Stimulated activated CD8-positive, alpha-beta memory T cell treated with anti-CD3 and anti-CD28 coated beads, Interleukin-7, amount 100 ng/mL, for 1 hour (primary cell): Measurements from ENCODE around the gene CCDC170.
"Not testable (repeated sequence)": the region's sequence is repeated elsewhere in the genome, so short reads cannot be mapped to it uniquely, and the experiment has no call there.

Experiments used
- DNase-seq, 2 donors: peaks; one replicate each; pipeline ENCODE4 v3.0.0-alpha.2; 2020; ENCODE audit warnings: low read depth in 2 of 2

The CCDC170 gene

DNA sequence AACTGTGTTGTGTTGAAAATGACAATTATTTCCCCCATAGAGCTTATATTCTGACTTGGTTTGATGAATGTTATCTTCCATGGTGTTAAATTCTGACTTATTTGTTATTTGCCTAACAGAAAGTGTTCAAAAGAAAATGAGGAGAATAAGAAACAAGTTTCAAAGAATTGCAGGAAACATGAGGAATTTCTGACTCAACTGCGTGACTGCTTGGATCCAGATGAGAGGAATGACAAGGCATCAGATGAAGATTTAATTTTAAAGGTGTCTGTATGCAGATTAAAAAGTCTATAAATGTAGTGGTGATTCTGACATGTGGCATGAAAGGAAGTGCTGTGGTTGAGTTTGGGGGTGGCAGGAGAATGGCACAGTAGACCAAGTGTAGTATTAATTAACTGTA is 50.6 kb downstream of the CCDC170 start:
- no peak for DNase-seq

DNA sequence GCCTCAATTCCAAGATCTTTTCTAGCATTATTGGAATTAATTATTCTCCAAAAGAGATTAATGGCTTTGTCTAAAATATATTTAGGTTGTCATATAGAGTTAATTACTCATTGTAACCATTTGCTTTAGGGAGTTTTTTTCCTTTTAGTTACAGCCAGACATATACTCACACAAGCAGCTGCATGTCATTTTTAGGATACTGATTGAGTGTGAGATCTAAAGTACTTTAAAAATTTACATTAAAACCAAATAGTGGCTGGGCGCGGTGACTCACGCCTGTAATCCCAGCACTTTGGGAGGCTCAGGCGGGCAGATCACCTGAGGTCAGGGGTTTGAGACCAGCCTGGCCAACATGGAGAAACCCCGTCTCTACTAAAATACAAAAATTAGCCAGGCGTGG is 51.1 kb downstream of the CCDC170 start:
- not testable (repeated sequence) for DNase-seq

DNA sequence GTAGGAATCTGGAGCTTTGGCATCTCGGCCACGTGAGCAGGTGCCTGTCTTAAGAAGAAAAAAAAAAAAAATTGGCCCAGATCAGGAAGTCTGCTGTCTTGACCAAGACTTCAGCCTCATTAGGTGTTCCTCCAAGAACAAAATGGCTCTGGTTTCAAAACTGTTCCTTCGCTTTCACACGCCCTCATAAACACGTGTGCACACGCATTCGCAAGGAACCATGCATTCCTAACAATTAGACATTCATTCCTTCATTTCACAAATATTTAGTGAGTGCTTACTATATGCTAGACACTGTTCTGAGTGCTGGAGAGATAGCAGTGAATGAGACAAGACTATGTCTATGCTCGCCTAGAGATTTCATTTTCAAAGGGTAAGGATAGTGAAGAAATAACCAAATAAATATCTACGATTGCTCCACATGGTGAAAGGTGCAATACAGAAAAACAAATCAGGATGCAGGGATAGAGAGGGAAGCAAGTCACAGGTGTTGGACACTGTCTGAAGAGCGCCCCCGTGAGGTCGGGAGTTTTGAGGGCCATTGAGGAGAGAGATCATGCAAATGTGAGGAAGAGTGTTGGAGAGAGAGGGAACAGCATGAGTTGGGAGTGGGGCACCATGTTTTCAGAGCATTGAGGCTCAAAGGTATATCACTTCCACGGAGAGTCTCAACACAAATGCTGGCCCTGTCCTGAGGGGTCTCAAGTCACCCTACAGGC is 53.3 kb downstream of the CCDC170 start:
- no peak for DNase-seq

DNA sequence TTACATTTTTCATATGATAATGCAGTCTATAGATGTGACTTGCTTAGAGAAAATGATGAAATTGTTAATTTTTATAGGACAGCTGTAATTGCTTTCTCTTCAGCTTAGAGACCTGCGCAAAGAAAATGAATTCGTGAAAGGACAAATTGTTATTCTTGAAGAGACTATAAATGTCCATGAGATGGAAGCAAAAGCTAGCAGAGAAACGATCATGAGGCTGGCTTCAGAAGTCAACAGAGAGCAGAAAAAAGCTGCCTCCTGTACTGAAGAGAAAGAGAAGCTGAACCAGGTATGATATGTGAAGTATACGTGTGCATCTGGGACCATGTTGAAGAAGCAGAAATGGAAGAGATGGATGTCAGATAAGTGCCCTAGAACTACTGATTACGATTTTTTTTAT is 54.4 kb downstream of the CCDC170 start:
- no peak for DNase-seq

DNA sequence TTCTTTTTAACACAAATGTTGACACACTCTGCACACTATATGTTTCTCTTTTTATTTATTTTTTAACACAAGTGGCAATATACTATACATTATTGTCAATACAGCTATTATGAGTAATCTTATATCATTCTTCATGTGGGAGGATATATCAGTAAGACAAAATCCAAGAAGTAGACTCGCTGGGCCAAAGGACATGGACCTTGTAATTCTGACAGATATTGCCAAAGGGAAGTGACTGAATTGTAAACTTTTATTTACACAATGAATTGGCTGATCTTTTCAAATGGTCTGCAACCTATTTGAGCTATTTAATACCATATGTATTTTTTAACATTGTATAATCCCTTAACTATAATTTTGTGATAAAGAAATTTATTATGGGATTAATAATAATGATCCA is 56.0 kb downstream of the CCDC170 start:
- DNase-seq = no peak

DNA sequence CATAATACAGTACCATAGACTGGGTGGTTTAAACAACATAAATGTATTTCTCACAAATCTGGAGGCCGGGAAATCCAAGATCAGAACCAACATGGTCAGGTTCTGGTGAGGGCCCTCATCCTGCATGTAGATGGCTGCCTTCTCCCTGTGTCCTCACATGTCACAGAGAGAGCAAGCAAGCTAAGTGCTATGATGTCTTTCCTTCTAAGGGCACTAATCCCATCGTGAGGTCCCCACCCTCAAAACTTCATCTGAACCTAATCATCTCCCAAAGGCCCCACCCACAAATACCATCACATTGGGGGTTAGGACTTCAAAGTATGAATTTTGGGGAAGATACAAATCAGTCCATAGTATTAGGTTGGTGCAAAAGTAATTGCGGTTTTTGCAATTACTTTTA is 56.8 kb downstream of the CCDC170 start:
- DNase-seq = no peak

DNA sequence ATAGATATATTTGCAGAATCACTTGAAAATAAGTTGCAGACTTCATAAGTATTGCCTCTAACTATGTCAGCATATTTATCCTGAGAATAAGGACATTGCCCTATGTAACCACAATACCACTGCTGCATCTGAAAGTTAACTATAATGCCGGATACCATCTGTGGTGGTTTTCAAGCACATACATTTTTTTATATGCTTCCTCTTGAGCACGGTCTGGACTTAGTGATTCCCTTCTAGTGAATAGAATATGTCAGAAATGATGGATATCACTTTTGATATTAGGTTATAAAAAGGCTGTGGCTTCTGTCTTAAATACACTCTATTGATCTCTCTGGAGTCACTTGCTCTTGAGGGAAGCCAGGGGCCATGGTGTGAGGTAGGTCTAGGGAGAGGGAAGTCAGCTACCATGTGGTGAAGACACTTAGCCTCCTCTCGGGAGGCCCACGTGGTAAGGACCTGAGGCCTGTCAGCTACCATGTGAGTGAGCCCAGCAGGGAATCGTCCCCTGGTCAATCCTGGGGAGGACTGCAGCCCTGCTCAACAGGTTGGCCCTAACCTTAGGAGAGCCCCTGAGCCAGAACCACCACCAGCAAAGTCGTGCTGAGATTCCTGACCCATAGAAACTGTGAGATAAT is 57.5 kb downstream of the CCDC170 start:
- DNase-seq = no peak

DNA sequence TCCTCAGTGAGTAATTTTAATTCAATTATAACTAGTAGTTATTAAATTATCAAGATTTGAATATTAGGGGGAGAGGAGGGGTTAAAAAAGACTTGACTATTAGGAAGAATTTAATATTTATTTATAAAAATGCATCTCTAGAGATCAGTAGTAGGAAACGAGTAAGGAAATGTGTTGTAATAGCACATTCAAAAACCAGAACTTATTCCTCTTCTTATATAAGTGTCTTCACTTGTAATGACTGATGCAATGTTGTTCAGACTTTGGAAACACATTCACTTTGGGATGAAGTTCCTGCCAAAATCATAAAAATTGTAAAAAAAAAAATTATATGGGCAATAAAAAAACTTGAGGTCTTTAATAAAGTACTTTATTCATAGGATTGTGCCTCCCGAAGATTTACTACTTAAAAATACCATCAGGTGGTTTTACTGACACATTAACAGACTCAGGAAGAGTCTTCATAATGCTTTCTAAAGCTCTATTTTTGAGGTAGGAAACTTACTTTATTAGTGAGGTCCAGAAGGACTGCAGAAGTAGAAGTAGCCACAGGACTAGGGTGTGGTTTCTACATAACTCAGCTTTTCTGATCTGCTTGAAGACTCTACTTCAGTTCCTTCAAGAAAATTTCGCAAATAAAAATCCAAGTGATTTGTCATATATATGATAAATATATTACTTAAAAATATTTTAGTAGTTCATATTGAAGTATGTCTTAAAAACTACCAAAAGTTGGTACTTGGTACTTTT is 59.8 kb downstream of the CCDC170 start:
- no peak for DNase-seq

DNA sequence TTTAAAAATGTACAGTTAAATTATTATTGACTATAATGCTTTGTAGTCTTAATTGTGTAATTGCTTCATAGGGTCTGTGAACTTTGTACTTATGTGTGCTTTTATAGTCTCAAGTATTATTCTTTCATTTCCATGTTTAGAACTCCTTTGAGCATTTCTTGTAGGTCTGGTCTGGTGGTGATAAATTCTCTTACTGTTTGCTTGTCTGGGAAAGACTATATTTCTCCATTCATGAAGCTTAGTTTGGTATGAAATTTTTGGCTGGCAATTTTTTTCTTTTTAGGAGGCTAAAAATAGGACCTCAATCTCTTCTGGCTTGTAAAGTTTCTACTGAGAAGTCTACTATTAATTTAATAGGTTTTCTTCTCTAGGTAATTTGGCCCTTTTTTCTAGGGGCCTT is 67.4 kb downstream of the CCDC170 start:
- DNase-seq = no peak

DNA sequence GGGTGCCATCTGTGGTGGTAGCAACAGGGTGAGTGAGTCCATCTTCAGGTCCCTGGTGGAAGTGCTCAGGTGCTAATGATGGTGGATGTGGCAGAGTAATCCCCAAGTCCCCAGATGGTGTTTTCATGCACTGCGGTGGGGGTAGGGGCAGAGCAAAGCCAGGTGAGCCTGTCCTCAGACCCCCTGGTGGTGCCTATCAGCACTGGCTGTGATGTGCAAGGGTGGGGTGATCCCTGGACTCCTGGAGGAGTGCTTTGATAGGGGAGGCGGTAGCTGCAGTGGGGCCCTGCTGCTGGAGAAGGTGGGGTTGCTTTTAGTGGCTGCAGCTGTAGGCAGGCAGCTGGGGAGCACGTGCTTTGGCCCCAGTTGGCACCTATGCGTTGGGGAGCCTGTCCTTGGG is 70.8 kb downstream of the CCDC170 start:
- no peak for DNase-seq

DNA sequence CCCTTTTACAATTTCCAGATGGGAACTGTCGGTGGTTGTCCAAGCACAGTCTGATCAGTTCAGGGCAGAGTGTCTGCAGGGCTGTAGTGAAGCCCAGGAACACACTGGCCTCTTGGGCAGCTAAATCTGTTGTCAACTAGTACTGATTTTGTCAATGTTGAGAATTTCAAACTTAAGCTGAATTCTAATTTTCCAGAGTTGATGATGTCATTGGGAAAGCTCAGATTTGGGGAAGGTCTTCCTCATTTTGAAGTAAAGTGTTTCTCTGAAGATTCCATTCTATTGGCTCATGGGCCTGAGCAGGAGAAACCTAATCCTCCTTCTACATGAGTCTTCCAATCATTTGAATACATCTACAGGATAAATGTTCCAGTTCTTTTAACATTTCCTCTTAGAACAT is 72.1 kb downstream of the CCDC170 start:
- DNase-seq = no peak

DNA sequence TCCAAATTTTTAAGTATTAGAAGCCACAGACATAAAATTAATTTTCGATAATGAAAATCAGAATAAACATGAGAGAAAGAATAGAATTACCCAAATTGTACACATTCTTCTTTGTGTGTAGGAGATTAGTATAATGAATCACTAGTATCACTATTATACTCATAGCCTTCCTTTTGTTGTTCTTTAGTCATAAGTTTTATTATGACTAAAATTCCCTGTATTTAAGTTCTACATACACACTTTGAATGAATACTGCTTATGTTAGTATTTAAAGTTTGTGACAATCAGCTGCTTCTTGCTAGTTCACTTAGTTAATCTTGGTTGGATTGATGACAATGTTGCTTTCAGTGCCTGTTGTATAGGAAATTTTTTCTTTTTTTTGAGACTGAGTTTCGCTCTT is 72.7 kb downstream of the CCDC170 start:
- no peak for DNase-seq

DNA sequence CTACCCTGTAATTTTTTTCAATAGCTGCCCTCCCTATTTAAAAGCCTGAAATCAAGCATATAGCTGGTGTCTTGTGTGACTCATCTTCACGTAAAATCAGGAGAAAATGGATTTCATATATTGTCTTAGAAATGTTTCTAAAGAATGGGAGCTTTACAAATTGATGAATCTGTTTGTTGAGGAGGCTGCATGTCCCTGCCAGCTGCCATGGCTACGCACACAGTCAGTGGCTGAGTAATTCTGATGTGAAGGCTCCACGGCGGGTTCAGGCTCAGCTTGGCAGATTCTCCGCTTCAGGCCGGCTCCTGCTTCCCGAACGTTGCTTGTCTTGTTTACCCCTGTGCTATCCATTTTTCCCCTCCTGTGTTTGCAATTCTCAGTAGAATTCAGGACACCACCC is 82.8 kb downstream of the CCDC170 start:
- DNase-seq = no peak

DNA sequence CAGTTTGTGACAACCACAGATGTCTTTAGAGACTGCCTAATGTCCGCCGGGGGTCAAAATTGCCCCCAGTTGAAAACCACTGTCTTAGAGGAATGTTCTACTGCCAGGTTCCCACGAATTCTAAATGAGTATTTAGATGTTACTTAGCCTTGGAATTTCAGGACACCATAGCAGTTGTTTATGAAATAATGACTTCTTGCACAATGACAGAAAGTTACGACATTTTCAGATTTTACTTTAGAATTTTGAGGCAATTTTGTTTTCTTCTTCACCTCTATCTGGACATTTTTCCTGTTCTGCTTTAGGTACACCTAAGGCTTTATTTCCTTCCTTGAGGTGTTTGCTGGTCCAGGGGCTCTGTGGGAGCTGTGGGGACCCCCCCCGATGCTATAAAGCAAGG is 83.4 kb downstream of the CCDC170 start:
- DNase-seq = no peak

DNA sequence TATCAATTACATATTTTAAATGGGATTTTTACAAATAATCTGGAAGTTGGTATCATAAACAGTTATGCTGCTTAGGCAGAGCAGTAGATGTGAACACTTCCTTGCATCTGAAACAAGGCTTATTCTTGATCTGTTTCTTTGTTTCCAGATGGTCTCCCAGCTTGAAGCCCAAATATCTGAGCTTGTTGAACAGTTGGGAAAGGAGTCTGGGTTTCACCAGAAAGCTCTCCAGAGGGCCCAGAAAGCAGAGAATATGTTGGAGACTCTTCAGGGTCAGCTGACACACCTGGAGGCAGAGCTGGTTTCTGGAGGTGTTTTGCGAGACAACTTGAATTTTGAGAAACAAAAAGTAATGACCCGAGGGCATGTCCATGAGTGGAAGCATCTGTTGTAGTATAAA is 91.9 kb downstream of the CCDC170 start:
- no peak for DNase-seq

DNA sequence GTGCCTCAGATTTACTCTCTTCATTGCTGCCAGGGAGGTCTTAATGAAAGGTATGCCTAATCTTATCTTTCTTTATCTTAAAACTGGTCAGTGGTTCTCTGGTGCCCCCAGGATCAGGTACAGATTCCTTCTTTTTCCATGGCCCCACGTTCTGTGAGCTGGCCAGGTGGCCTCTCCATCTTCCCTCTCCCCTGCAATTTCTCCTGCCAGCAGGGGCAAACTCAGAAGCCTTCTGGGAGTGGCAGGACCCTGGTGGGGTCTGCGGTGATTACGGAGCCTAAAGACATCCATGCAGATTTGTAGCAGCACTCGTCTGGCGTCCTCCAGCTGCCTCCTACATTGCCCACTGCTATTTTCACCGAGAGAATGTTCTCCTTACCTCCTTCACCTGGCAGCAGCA is 95.8 kb downstream of the CCDC170 start:
- no peak for DNase-seq

DNA sequence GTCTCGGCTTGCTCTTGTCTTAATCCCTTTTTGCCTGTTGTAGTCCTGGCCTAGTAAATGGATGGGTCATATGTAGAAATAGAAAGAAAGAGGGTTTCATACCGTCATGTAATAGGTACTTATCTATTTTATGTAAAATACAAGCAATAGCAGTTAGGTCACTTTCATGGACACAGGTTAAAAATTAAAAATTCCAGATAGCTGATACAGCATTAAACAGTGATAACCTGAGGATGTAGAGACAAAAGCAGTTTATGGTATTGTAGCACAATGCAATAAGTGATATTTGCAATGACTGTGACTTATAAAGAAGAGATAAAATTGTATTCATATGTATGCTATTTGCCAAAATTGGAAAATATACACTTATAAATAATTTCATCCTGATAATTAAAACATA is 96.9 kb downstream of the CCDC170 start:
- DNase-seq = no peak

DNA sequence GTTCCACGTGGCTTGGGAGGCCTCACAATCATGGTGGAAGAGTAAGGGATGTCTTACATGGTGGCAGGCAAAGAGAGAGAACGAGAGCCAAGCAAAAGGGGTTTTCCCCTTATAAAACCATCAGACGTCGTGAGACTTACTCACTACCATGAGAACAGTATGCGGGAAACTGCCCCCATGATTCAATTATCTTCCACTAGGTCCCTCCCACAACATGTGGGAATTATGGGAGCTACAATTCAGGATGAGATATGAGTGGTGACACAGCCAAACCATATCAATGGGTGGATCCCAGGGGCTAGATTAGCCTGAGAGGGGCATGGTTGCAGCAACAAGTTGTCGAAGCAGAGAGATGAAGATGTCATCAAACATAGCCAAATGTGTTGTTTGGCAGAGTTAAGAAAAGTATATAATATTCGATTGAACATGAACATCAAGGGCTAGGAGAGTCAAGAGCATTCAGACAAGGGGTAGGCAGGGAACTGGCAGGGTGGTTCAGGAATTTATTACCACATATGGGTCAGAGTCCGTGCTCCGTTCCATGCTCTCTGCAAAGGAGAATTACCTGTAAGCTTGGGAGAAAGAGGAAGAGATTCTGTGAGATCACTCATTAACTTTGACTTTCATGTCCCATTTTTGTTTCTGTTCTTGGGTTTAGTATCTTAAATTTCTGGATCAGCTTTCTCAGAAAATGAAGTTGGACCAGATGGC is 98.8 kb downstream of the CCDC170 start:
- DNase-seq = no peak

DNA sequence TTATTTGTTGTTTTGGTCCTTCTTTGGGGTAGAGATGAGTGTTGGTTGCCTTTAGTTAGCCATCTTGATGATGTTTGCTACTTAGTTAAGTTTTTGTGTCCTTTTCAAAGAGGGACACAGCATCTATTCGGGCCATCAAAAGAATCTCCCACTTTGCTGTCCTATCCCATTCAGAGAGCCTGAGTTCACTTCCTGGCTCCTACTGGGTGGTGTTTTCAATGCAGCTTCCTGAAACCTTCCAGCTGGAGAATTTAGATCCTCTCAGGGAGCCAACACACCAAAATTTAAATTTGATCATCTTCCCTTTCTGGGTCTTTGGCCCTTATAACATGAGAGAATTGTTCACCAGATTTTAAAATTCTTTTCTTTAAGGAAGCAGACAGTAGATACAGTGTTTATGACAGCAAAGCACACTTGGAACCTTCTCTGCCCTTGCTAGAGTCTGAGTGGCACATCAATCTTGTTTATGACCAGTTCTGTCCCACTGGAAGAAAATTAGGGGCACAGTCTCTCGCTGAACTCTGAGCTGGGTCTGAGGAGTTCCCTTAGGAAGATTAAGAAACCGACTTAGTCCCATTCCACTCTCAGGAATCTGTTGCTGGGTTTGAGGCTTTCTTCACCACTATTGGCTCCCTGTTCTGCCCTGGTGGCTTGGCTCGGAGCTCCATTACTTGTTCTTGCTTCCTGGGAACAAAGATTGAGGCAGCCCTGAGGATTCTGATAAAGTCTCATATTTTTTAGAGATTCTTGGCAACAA is 115.5 kb downstream of the CCDC170 start:
- no peak for DNase-seq

DNA sequence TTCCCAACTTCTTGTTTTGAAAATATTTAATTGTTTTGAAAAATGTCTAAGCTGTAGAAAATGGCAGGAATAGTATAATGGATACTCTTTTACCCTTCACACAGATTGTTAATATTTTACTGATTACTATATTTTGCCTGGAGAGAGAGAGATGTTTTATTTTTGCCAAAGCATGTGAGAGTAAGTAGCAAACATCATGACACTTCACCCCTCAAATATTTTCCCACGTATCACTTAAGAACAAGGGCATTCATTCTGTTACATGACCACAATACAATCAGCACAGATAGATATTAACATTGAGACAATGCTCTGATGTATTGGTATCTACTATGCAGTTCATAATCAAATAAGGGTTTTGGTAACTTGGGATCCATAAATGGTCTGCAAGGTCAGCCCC is 116.5 kb downstream of the CCDC170 start:
- DNase-seq = no peak

DNA sequence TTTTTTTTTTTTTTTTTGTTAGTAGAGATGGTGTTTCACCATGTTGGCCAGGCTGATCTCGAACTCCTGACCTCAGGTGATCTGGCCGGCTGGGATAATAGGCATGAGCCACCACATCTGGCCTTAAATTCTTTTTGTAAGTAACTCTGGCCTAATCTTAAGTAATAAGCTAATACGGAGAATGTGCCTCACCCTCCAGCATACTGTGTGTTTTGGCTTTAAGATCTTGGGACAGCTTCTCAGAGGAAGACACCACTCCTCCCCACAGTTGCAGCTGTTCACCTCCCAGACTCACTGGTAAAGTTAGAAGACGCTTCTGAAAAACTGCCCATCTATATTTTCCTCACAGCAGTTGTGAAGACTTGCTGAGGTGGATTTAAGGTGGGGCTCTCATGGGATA is 120.8 kb downstream of the CCDC170 start:
- DNase-seq = no peak

DNA sequence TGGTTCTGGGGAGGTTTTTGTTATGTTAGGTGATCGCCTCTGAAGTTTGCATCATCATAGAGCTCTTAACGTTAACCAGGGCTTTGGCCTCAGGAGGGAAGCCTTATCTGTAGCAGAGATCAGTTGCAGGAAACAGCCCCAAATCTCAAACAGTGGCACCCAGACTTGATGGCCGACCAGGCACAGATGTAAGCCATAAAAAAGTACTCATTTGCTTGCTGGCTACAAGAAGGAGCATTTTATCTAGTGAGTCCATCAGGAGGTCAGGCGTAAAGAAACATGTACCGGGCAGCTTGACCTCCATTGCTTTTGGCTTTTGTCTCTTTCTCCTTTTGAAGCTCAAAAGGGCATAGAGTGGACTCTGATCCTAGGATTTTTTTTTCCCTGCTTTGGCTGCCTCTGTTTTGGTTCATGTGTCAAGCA is 122.3 kb downstream of the CCDC170 start:
- no peak for DNase-seq
